ENCODE data around the gene TRPM5. TPM values are rescaled to one million over a fixed set of nuclear protein-coding genes. Genes with fewer than 3 reads are reported as not detected.

The TRPM5 gene
- total RNA-seq, 4 donors from 2014 or later, result 0.29 TPM; not detected in 3

- peak overlapping the region; percentile 91 for H3K4me3 ChIP-seq
- peaks cover 46% of the 10 kb centered on the region for H3K36me3 ChIP-seq
- peaks cover 30% of the 10 kb centered on the region for H3K4me1 ChIP-seq
- peak overlapping the region; percentile 87 for H3K27ac ChIP-seq
- DNase-seq (ENCODE audit: low spot score in 2 of 2), result no peak
- WGBS, result 7% methylated on average over 3 of the region's 55 CpGs
- no peaks in the 10 kb centered on the region for H3K27me3 ChIP-seq
- H3K9me3 ChIP-seq, result no peaks in the 10 kb centered on the region
- TF ChIP-seq, protein P1, sequence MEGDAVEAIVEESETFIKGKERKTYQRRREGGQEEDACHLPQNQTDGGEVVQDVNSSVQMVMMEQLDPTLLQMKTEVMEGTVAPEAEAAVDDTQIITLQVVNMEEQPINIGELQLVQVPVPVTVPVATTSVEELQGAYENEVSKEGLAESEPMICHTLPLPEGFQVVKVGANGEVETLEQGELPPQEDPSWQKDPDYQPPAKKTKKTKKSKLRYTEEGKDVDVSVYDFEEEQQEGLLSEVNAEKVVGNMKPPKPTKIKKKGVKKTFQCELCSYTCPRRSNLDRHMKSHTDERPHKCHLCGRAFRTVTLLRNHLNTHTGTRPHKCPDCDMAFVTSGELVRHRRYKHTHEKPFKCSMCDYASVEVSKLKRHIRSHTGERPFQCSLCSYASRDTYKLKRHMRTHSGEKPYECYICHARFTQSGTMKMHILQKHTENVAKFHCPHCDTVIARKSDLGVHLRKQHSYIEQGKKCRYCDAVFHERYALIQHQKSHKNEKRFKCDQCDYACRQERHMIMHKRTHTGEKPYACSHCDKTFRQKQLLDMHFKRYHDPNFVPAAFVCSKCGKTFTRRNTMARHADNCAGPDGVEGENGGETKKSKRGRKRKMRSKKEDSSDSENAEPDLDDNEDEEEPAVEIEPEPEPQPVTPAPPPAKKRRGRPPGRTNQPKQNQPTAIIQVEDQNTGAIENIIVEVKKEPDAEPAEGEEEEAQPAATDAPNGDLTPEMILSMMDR (IDR thresholded peaks at IDR 0.05), result no peak
- TF ChIP-seq POLR2A (IDR thresholded peaks at IDR 0.05), result peak in 1 of 2 donors; percentile 28
Observed at GRCh38 chr11:2400762-2401435, 43.4 kb downstream of the TRPM5 start.

GRCh38 chr11:2400069-2400761 is 44.1 kb downstream of the TRPM5 start, which contains the start of gene TSSC4:
Gene TSSC4 (plus strand): TSS chr11:2400750. CDS start chr11:2402634, 1,884 bp downstream.
- TF ChIP-seq, protein P1 (IDR thresholded peaks at IDR 0.05), result peak; percentile 94 to 99
- no peak for TF ChIP-seq EP300 (IDR thresholded peaks at IDR 0.05)
- TF ChIP-seq POLR2A (IDR thresholded peaks at IDR 0.05), result peak in 1 of 2 donors; percentile 79
- peak; percentile 84 to 100 (median 90) for TF ChIP-seq POLR2AphosphoS5 (IDR thresholded peaks at IDR 0.05)

GRCh38 chr11:2399488-2400068 is 44.7 kb downstream of the TRPM5 start:
- 18% methylated on average over 4 of the region's 23 CpGs for WGBS
- Histone ChIP-seq H3K27me3 (no peaks in the 10 kb centered on the region), H3K4me3 (peak overlapping the region; percentile 91), H3K36me3 (peaks cover 59% of the 10 kb centered on the region), H3K9me3 (no peaks in the 10 kb centered on the region), H3K27ac (peak overlapping the region; percentile 93), H3K4me1 (peaks cover 30% of the 10 kb centered on the region)
- DNase-seq (ENCODE audit: low spot score in 2 of 2), result no peak
- TF ChIP-seq POLR2AphosphoS5 (IDR thresholded peaks at IDR 0.05) (no peak), POLR2A (IDR thresholded peaks at IDR 0.05) (no peak), EP300 (IDR thresholded peaks at IDR 0.05) (no peak)
- TF ChIP-seq, protein P1 (IDR thresholded peaks at IDR 0.05), result no peak

More at GRCh38 chr11:2400069-2400761, 44.1 kb downstream of the TRPM5 start, which contains the start of gene TSSC4:
- under 1% methylated on average over 44 of the region's 66 CpGs for WGBS
- peaks cover 53% of the 10 kb centered on the region for H3K36me3 ChIP-seq
- peaks cover 30% of the 10 kb centered on the region for H3K4me1 ChIP-seq
- H3K4me3 ChIP-seq, result peak within 1 kb of the TSS; percentile 91
- H3K27me3 ChIP-seq, result no peaks in the 10 kb centered on the region
- no peaks in the 10 kb centered on the region for H3K9me3 ChIP-seq
- DNase-seq (ENCODE audit: low spot score in 2 of 2), result peak; percentile 100
- H3K27ac ChIP-seq, result peak within 1 kb of the TSS; percentile 93

GRCh38 chr11:2398664-2399355 is 45.5 kb downstream of the TRPM5 start:
- Histone ChIP-seq H3K4me1 (peaks cover 30% of the 10 kb centered on the region), H3K9me3 (no peaks in the 10 kb centered on the region), H3K27me3 (no peaks in the 10 kb centered on the region), H3K4me3 (peak overlapping the region; percentile 91), H3K36me3 (peaks cover 59% of the 10 kb centered on the region), H3K27ac (peak overlapping the region; percentile 93)
- 54% methylated on average over 7 of the region's 7 CpGs for WGBS
- DNase-seq (ENCODE audit: low spot score in 2 of 2), result no peak
- no peak for TF ChIP-seq POLR2AphosphoS5 (IDR thresholded peaks at IDR 0.05)
- no peak for TF ChIP-seq POLR2A (IDR thresholded peaks at IDR 0.05)
- TF ChIP-seq, protein P1 (IDR thresholded peaks at IDR 0.05), result no peak
- TF ChIP-seq EP300 (IDR thresholded peaks at IDR 0.05), result no peak
